ENCODE data around the gene NBEA.

GRCh38 chr13:35554972-35555623 lies 613.0 kb downstream of the NBEA start:
- TF ChIP-seq CTCF (IDR thresholded peaks at IDR 0.05) (no peak), POLR2A (IDR thresholded peaks at IDR 0.05) (no peak)
